ENCODE results near the gene KRTAP10-8. TPM values are rescaled to one million over a fixed set of nuclear protein-coding genes. Genes with fewer than 3 reads are reported as not detected.
"Not testable (repeated sequence)": the region's sequence is repeated elsewhere in the genome, so short reads cannot be mapped to it uniquely, and the experiment has no call there.

KRTAP10-8 gene
- total and polyA plus RNA-seq, 2 of the 4 experiments (the other 2 are of a cell fraction) = not detected

DNA sequence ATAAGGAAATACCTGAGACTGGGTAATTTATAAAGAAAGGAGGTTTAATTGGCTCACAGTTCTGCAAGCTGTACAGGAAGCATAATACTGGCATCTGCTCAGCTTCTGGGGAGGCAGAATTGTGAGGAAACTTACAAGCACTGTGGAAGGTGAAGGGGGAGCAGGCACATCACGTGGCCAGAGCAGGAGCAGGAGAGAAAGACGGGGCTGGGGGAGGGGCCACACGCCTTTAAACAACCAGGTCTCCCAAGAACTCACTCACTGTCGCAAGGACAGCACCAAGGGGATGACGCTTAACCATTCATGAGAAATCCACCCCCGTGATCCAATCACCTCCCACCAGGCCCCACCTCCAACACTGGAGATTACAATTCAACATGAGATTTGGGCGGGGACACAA lies 49.7 kb downstream of the KRTAP10-8 start:
- H3K27me3 ChIP-seq (ENCODE audit: control insufficient read depth, insufficient read depth, low read length); ATAC-seq (ENCODE audit: low read depth); H2BK120ac ChIP-seq (ENCODE audit: low read depth, low read length); H3K79me1 ChIP-seq (ENCODE audit: low read depth in 1 of 2, low read length in 2 of 2); H3K23ac ChIP-seq (ENCODE audit: low read depth, low read length); H4K91ac ChIP-seq (ENCODE audit: insufficient read depth, low read depth, low read length); H3K14ac ChIP-seq (replicated peaks; ENCODE audit: low read depth, low read length); H3K27ac ChIP-seq (ENCODE audit: insufficient read depth, low read length); H3K9me1 ChIP-seq (ENCODE audit: insufficient read depth, low read length); H3K18ac ChIP-seq (ENCODE audit: low read depth, low read length); H2AK9ac ChIP-seq (replicated peaks; ENCODE audit: low read depth, low read length, poor library complexity); H3K4me2 ChIP-seq (ENCODE audit: low read depth, low read length); in situ Hi-C loops (cut with MboI; ENCODE audit: low sequenced_read_pairs); H4K20me1 ChIP-seq (ENCODE audit: insufficient read depth, low read length); H3K4me3 ChIP-seq (ENCODE audit: insufficient read depth, low read depth, low read length); BruUV-seq (replicated peaks); H3K9me3 ChIP-seq (ENCODE audit: control insufficient read depth, insufficient read depth, low read length); H3K36me3 ChIP-seq (ENCODE audit: control insufficient read depth, insufficient read depth, low read length); H2BK15ac ChIP-seq (ENCODE audit: low read depth, low read length); H2AFZ ChIP-seq (replicated peaks; ENCODE audit: low read length, poor library complexity); H3K4me1 ChIP-seq (ENCODE audit: control insufficient read depth, insufficient read depth, low read length); H3K9ac ChIP-seq (ENCODE audit: low read depth, low read length); DNase-seq; POLR2A ChIA-PET (ENCODE audit: unreplicated experiment); H3K56ac ChIP-seq (ENCODE audit: extremely low read depth, insufficient read depth, low read length); CTCF ChIA-PET; intact Hi-C loops (cut with micrococcal nuclease); H2AK5ac ChIP-seq (ENCODE audit: low read depth, low read length); H2BK20ac ChIP-seq (ENCODE audit: low read depth, low read length); H4K8ac ChIP-seq (ENCODE audit: low read depth in 2 of 2, low read length in 2 of 2); H4K5ac ChIP-seq (ENCODE audit: low read depth, low read length); H2BK5ac ChIP-seq (ENCODE audit: low read depth, low read length, poor library complexity, severe bottlenecking); dilution Hi-C loops (cut with HindIII; ENCODE audit: low sequenced_read_pairs, unreplicated experiment); H3K4ac ChIP-seq (ENCODE audit: low read depth, low read length): not testable (repeated sequence)
- no CpG with 5 or more reads among the region's 7 CpGs for WGBS, 2 experiments (ENCODE audit: extremely low coverage in 2 of 2, insufficient read length in 1 of 2)

Other genes starting within 250 kb of the KRTAP10-8 start
- gene LRRC3, start 156.6 kb upstream of the KRTAP10-8 start, total RNA-seq (2012; rRNA removed) = under 0.01 TPM in 2 replicates
- gene LRRC3, start 156.6 kb upstream of the KRTAP10-8 start, polyA plus RNA-seq (2012; rRNA removed) = 0.38 and 0.53 TPM in 2 replicates
- not detected in 2 replicates for gene KRTAP10-1, start 71.9 kb upstream of the KRTAP10-8 start, total RNA-seq (2012; rRNA removed)
- not detected in 2 replicates for gene KRTAP10-1, start 71.9 kb upstream of the KRTAP10-8 start, polyA plus RNA-seq (2012; rRNA removed)
- not detected in 2 replicates for gene KRTAP10-2, start 60.6 kb upstream of the KRTAP10-8 start, total RNA-seq (2012; rRNA removed)
- gene KRTAP10-2, start 60.6 kb upstream of the KRTAP10-8 start, polyA plus RNA-seq (2012; rRNA removed) = not detected in 2 replicates
- gene KRTAP10-3, start 53.3 kb upstream of the KRTAP10-8 start, total RNA-seq (2012; rRNA removed) = not detected in 2 replicates
- gene KRTAP10-3, start 53.3 kb upstream of the KRTAP10-8 start, polyA plus RNA-seq (2012; rRNA removed) = not detected in 2 replicates
- not detected in 2 replicates for gene KRTAP10-4, start 38.4 kb upstream of the KRTAP10-8 start, total RNA-seq (2012; rRNA removed)
- not detected in 2 replicates for gene KRTAP10-4, start 38.4 kb upstream of the KRTAP10-8 start, polyA plus RNA-seq (2012; rRNA removed)
- not detected in 2 replicates for gene KRTAP10-5, start 31.5 kb upstream of the KRTAP10-8 start, total RNA-seq (2012; rRNA removed)
- gene KRTAP10-5, start 31.5 kb upstream of the KRTAP10-8 start, polyA plus RNA-seq (2012; rRNA removed) = not detected in 2 replicates
- not detected in 2 replicates for gene KRTAP10-6, start 19.6 kb upstream of the KRTAP10-8 start, total RNA-seq (2012; rRNA removed)
- not detected in 2 replicates for gene KRTAP10-6, start 19.6 kb upstream of the KRTAP10-8 start, polyA plus RNA-seq (2012; rRNA removed)
- not detected in 2 replicates for gene KRTAP10-7, start 11.5 kb upstream of the KRTAP10-8 start, total RNA-seq (2012; rRNA removed)
- gene KRTAP10-7, start 11.5 kb upstream of the KRTAP10-8 start, polyA plus RNA-seq (2012; rRNA removed) = not detected in 2 replicates
- gene KRTAP10-9, start 15.0 kb downstream of the KRTAP10-8 start, total RNA-seq (2012; rRNA removed) = not detected in 2 replicates
- gene KRTAP10-9, start 15.0 kb downstream of the KRTAP10-8 start, polyA plus RNA-seq (2012; rRNA removed) = not detected in 2 replicates
- not detected in 2 replicates for gene KRTAP10-10, start 25.3 kb downstream of the KRTAP10-8 start, total RNA-seq (2012; rRNA removed)
- not detected in 2 replicates for gene KRTAP10-10, start 25.3 kb downstream of the KRTAP10-8 start, polyA plus RNA-seq (2012; rRNA removed)
- not detected in 2 replicates for gene KRTAP10-11, start 34.3 kb downstream of the KRTAP10-8 start, total RNA-seq (2012; rRNA removed)
- gene KRTAP10-11, start 34.3 kb downstream of the KRTAP10-8 start, polyA plus RNA-seq (2012; rRNA removed) = not detected in 2 replicates
- not detected in 2 replicates for gene KRTAP12-4, start 42.6 kb downstream of the KRTAP10-8 start, total RNA-seq (2012; rRNA removed)
- gene KRTAP12-4, start 42.6 kb downstream of the KRTAP10-8 start, polyA plus RNA-seq (2012; rRNA removed) = not detected in 2 replicates
- gene KRTAP12-3, start 45.9 kb downstream of the KRTAP10-8 start, total RNA-seq (2012; rRNA removed) = not detected in 2 replicates
- not detected in 2 replicates for gene KRTAP12-3, start 45.9 kb downstream of the KRTAP10-8 start, polyA plus RNA-seq (2012; rRNA removed)
- not detected in 2 replicates for gene KRTAP12-2, start 54.8 kb downstream of the KRTAP10-8 start, total RNA-seq (2012; rRNA removed)
- not detected in 2 replicates for gene KRTAP12-2, start 54.8 kb downstream of the KRTAP10-8 start, polyA plus RNA-seq (2012; rRNA removed)
- not detected in 2 replicates for gene KRTAP12-1, start 70.1 kb downstream of the KRTAP10-8 start, total RNA-seq (2012; rRNA removed)
- gene KRTAP12-1, start 70.1 kb downstream of the KRTAP10-8 start, polyA plus RNA-seq (2012; rRNA removed) = not detected in 2 replicates
- gene KRTAP10-12, start 85.1 kb downstream of the KRTAP10-8 start, total RNA-seq (2012; rRNA removed) = not detected in 2 replicates
- not detected in 2 replicates for gene KRTAP10-12, start 85.1 kb downstream of the KRTAP10-8 start, polyA plus RNA-seq (2012; rRNA removed)
- not detected in 2 replicates for gene TSPEAR, start 99.5 kb downstream of the KRTAP10-8 start, total RNA-seq (2012; rRNA removed)
- gene TSPEAR, start 99.5 kb downstream of the KRTAP10-8 start, polyA plus RNA-seq (2012; rRNA removed) = not detected in 2 replicates
- 65.4 and 75.8 TPM in 2 replicates for gene UBE2G2, start 189.7 kb downstream of the KRTAP10-8 start, total RNA-seq (2012; rRNA removed)
- 81.9 and 91.7 TPM in 2 replicates for gene UBE2G2, start 189.7 kb downstream of the KRTAP10-8 start, polyA plus RNA-seq (2012; rRNA removed)
- gene SUMO3, start 206.0 kb downstream of the KRTAP10-8 start, total RNA-seq (2012; rRNA removed) = 64.9 and 103 TPM in 2 replicates
- 101 and 104 TPM in 2 replicates for gene SUMO3, start 206.0 kb downstream of the KRTAP10-8 start, polyA plus RNA-seq (2012; rRNA removed)

Data from IMR-90 (cell line).